DND-41 (cell line): ENCODE data around the gene SEMA3A.

Experiments used
- CTCF ChIP-seq: IDR thresholded peaks from 2 replicates; pipeline ENCODE4 v1.5.1; 2012; ENCODE audit warnings: borderline replicate concordance, low read length, moderate library complexity, mild to moderate bottlenecking; ENCODE audit not compliant: poor library complexity, severe bottlenecking; ENCODE audit errors: extremely low read depth
- EZH2 ChIP-seq: IDR thresholded peaks from 3 replicates; pipeline ENCODE4 v1.6.1; 2012; ENCODE audit warnings: borderline replicate concordance, low read depth, mild to moderate bottlenecking, moderate library complexity, low read length, inconsistent platforms; ENCODE audit not compliant: severe bottlenecking

- TF ChIP-seq CTCF = no peak
- TF ChIP-seq EZH2 = no peak
These were observed 24.1 kb upstream of the SEMA3A start for GRCh38 chr7:84218681-84219080.
